Calu3 (cell line): ENCODE measurements around the gene PNO1. TPM values are rescaled to one million over a fixed set of nuclear protein-coding genes. Genes with fewer than 3 reads are reported as not detected.

ENCODE experiments used
- BruUV-seq: library from RNA; stranded (reverse); fragments of 400-500 nt; replicated peaks from 2 replicates; lab custom pipeline; 2021; lab: Mats Ljungman, UMichigan
- CTCF ChIA-PET: fragments of 300-600 bp; sonication (Branson Sonifier 250); formaldehyde crosslinking; loops from one replicate; lab custom pipeline; 2022; ENCODE audit warnings: antibody characterized with exemption; lab: Charles Lee
- DNase-seq: peaks from one replicate; pipeline ENCODE4 v3.0.0; 2022
- H3K27ac Mint-ChIP-seq: one replicate; pipeline ENCODE4 v1.8.0; 2022; ENCODE audit warnings: mixed read lengths; ENCODE audit not compliant: unreplicated experiment
- H3K27me3 Mint-ChIP-seq: one replicate; pipeline ENCODE4 v1.8.0; 2022; ENCODE audit warnings: mixed read lengths; ENCODE audit not compliant: unreplicated experiment
- H3K36me3 Mint-ChIP-seq: one replicate; pipeline ENCODE4 v1.8.0; 2022; ENCODE audit warnings: mild to moderate bottlenecking, moderate library complexity, mixed read lengths; ENCODE audit not compliant: insufficient read depth, unreplicated experiment
- H3K4me1 Mint-ChIP-seq: one replicate; pipeline ENCODE4 v1.8.0; 2022; ENCODE audit warnings: mild to moderate bottlenecking, low read depth, mixed read lengths; ENCODE audit not compliant: unreplicated experiment
- H3K4me3 Mint-ChIP-seq: one replicate; pipeline ENCODE4 v1.8.0; 2022; ENCODE audit warnings: mild to moderate bottlenecking, low read depth, moderate library complexity, mixed read lengths; ENCODE audit not compliant: unreplicated experiment
- H3K9me3 Mint-ChIP-seq: one replicate; pipeline ENCODE4 v1.8.0; 2022; ENCODE audit warnings: low read depth, mixed read lengths; ENCODE audit not compliant: unreplicated experiment
- CTCF ChIP-seq: fragments of 200-600 bp; IDR thresholded peaks from one replicate; pipeline ENCODE4 v1.8.0; 2022; ENCODE audit warnings: antibody characterized with exemption; ENCODE audit not compliant: unreplicated experiment
- intact Hi-C: fragments of 100-400 bp; cut with micrococcal nuclease; formaldehyde crosslinking; loops from one replicate; pipeline ENCODE4 v1.10.0; 2022; ENCODE audit not compliant: unreplicated experiment
- total RNA-seq: library from RNA; stranded (reverse); gene quantifications from 2 replicates; pipeline ENCODE4 v1.2.3, GENCODE V29; 2022

The PNO1 gene
- total RNA-seq, 1 experiment from 2014 or later, result 23.6 TPM

GRCh38 chr2:68151037-68151436 lies 6.7 kb upstream of the PNO1 start:
- intact Hi-C loops, result no loop called here
- H3K9me3 Mint-ChIP-seq, result no peaks in the 10 kb centered on the region
- CTCF ChIA-PET, result no interaction called here
- BruUV-seq, result no TSS peak
- DNase-seq, result no peak
- TF ChIP-seq CTCF, result no peak
- no peak overlapping the region for H3K4me3 Mint-ChIP-seq
- H3K4me1 Mint-ChIP-seq, result peaks cover 2% of the 10 kb centered on the region
- H3K27me3 Mint-ChIP-seq, result no peaks in the 10 kb centered on the region
- no peaks in the 10 kb centered on the region for H3K36me3 Mint-ChIP-seq
- H3K27ac Mint-ChIP-seq, result no peak overlapping the region

- BruUV-seq, result no TSS peak
- no peak overlapping the region for H3K27ac Mint-ChIP-seq
- intact Hi-C loops, result no loop called here
- TF ChIP-seq CTCF, result no peak
- peaks cover 10% of the 10 kb centered on the region for H3K4me1 Mint-ChIP-seq
- CTCF ChIA-PET, result interaction anchor here (1.2 kb wide), 1 partner anchor 17 kb away, joined by 3 read pairs; no protein-coding TSS in a partner anchor
- no peaks in the 10 kb centered on the region for H3K9me3 Mint-ChIP-seq
- no peak overlapping the region for H3K4me3 Mint-ChIP-seq
- peaks cover 17% of the 10 kb centered on the region for H3K36me3 Mint-ChIP-seq
- H3K27me3 Mint-ChIP-seq, result no peaks in the 10 kb centered on the region
- no peak for DNase-seq
These were observed 4.9 kb upstream of the PNO1 start for GRCh38 chr2:68152681-68153347.

- no peaks in the 10 kb centered on the region for H3K9me3 Mint-ChIP-seq
These were observed 2.1 kb upstream of the PNO1 start for GRCh38 chr2:68155618-68156017.

GRCh38 chr2:68156419-68156818 lies 1.3 kb upstream of the PNO1 start:
- intact Hi-C loops, result loop anchor here (2.0 kb wide), 1 partner anchor 94 kb away; no protein-coding TSS in a partner anchor
- Mint-ChIP-seq H3K4me3 (peak overlapping the region; percentile 98), H3K4me1 (peaks cover 16% of the 10 kb centered on the region), H3K27ac (peak overlapping the region; percentile 99), H3K9me3 (no peaks in the 10 kb centered on the region), H3K36me3 (peaks cover 37% of the 10 kb centered on the region), H3K27me3 (no peaks in the 10 kb centered on the region)
- BruUV-seq, result no TSS peak
- DNase-seq, result no peak
- TF ChIP-seq CTCF, result no peak
- CTCF ChIA-PET, result interaction anchor here (0.8 kb wide), 1 partner anchor 41 kb away, joined by 3 read pairs; no protein-coding TSS in a partner anchor

More at GRCh38 chr2:68155618-68156017, 2.1 kb upstream of the PNO1 start:
- Mint-ChIP-seq H3K4me1 (peaks cover 16% of the 10 kb centered on the region), H3K27me3 (no peaks in the 10 kb centered on the region), H3K36me3 (peaks cover 37% of the 10 kb centered on the region), H3K4me3 (no peak overlapping the region), H3K27ac (no peak overlapping the region)
- intact Hi-C loops, result loop anchor here (2.0 kb wide), 1 partner anchor 95 kb away; no protein-coding TSS in a partner anchor
- CTCF ChIA-PET, result no interaction called here
- TF ChIP-seq CTCF, result no peak
- no peak for DNase-seq
- no TSS peak for BruUV-seq
